KG1 (cell line): ENCODE data around the gene ERP44.
"Not testable (repeated sequence)": the region's sequence is repeated elsewhere in the genome, so short reads cannot be mapped to it uniquely, and the experiment has no call there.

Source experiments
- DNase-seq: peaks from one replicate; lab custom pipeline; 2025; lab: John Stamatoyannopoulos, UW

ERP44 gene

DNA sequence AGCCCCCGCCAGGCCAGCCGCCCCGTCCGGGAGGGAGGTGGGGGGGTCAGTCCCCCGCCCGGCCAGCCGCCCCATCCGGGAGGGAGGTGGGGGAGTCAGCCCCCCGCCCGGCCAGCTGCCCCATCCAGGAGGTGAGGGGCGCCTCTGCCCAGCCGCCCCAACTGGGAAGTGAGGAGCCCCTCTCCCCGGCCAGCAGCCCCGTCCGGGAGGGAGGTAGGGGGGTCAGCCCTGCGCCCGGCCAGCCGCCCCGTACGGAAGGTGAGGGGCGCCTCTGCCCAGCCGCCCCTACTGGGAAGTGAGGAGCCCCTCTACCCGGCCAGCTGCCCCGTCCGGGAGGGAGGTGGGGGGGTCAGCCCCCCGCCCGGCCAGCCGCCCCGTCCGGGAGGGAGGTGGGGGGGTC is 30.8 kb downstream of the ERP44 start:
- DNase-seq, result not testable (repeated sequence)

DNA sequence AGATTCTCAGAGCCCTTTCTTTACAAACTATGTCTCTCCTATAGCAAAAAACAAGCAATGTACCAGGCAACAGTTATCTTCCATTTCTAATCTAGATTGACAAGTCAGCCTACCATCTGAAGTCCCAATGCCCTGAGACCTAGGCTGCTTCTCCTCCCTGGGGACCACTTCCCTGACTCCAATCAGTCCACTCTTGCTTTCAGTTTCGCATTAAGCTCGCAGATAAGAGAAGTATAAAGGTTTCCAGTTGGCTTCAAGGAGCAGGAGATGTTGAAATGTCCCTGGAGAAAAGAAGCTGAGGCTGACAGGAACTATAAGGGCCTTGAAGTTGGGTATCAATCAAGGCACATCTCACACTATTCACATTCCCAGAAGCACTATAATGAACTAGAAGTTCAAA is 32.3 kb downstream of the ERP44 start:
- no peak for DNase-seq

DNA sequence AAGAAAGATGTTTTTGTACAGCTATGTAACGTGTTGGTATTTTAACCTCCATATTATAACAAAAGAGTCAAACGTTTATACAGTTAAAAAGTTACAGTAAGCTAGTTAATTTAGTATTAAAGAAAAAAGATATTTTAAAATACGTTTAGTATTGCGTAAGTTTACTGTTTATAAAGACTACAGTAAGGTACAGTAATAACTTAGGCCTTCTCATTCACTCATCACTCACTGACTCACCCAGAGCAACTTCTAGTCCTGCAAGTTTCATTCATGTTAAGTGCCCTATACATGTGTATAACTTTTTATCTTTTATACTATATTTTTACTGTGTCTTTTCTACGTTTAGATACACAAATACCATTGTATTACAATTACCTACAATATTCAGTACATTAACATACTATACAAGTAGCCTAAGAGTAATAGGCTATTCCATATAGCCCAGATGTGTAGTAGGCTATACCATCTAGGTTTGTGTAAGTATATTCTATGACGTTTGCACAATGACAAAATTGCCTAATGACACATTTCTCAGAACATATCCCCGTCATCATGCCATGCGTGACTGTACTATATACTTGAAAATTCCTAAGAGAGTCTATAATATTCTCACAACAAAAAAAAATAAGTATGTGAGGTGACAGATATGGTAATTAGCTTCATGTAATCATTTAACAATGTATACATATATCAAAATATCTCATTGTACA is 33.8 kb downstream of the ERP44 start:
- DNase-seq, result no peak

DNA sequence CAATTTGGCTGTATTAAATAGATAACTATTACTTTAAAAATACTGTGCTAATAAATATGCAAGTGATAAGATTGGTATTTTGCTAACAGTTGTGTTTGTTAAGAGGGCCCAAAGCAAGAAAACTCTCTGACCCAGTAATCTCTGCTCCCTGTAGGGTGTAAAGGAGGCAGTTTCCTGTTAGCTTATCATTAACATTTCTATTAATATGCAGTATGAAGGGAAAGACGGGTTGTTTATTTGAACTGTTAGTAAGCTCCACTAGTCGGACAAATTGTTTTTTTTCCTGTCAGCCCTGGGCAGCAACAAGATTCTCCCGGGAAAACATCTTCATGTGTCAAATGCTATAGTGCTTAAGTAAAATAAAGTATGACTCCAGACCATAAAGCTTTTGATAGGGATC is 35.6 kb downstream of the ERP44 start:
- no peak for DNase-seq

DNA sequence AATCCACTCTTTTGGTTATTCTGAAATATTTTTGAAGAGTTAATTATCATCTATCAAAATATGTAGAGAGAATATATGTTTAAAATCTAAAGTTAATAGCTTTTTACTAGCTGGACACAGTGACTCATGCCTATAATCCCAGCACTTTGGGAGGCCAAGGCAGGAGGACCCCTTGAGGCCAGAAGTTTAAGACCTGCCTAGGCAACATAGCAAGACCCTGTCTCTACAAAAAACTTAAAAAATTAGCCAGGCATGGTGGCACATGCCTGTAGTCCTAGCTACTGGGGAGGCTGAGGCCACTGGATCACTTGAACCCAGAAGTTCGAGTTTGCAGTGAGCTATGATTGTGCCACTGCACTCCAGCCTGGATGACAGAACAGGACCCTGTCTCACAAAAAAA is 36.1 kb downstream of the ERP44 start:
- not testable (repeated sequence) for DNase-seq

DNA sequence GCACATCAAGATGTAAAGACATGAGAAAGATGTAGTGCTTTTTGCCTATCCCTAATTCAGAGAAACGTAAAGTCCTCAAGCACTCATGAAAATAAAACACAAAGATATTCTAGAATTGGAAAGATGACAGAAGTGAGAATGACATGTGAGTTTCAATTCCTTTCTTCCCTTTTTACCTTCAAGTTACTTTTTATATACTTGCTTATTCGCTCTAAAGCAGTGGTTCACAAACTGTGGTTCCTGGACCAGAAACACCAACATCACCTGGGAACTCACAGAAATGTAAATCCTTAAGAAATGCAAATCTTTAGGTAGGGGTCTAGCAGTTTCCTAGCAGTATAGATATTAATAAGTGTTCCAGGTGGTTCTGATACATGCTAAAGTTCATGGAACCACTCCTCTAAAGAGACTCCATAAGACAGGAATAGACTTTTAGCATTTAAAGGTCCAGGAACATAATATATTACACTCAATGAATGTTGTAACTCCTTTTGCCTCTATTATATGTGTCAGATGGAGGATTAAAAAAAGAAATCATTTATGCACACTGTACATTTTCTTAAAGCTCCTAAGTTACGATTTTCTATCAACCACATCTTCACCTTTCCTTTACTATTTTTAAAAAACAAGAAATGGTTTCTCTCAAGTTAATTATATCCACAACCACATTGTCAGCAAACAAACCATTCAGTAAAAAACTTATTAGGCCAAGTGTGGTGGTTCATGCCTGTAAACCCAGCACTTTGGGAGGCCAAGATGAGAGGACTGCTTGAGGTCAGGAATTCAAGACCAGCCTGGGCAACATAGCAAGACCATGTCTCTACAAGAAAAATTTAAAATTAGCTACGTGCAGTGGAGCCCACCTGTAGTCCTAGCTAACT is 39.9 kb downstream of the ERP44 start:
- DNase-seq, result no peak

DNA sequence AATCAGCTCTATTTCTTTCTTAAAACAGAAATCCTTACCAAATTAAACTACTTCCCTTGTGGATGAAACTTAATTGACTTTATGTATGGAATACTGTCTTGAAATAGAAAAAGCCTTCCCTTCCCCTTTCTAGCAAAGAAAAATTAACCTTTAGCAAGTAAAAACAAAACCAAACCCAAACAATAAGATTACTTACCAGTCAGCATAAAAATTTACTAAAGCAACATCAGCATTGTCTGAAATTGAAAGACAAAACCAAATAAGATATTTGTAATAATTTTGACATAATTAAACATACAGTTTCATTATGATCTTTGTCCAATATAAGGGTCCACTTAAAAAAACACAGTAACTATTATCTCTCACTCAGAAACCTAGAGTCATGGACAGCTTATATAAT is 41.2 kb downstream of the ERP44 start:
- no peak for DNase-seq

DNA sequence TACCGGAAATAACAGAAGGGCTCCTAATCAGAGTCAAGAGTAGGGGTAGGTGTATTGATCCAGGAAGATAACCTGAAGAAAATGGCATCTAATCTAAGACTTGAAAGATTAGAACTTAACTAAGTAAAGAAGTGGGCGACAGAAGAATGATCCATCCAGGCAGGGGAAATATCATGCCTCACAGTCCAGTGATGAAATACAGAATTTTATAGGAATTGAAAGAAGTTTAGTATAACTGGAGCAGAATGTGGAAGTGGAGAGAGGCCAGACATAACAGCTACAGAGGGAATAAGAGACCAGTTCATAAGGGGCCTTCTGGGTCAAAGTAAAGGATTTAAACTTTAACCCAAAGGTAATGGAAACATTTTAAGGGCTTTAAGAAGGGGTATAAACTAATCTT is 42.2 kb downstream of the ERP44 start:
- no peak for DNase-seq

DNA sequence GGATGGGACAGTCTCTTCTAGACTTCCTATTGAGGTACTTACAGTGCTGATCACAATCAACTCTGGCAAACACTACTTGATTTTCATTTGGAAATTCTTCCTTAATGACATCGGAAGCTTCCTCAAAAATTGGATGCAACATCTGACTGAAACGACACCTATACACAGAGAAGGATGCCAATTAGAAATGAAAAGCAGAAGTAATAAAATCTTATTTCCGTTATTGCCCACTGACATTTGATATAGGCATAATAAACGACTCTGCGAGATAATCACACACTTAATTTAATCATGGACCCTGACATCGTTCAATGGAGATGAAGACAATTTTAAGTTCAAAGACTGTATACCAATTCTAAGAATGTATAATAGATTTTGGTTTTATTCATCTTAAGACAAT is 46.4 kb downstream of the ERP44 start:
- DNase-seq, result no peak

DNA sequence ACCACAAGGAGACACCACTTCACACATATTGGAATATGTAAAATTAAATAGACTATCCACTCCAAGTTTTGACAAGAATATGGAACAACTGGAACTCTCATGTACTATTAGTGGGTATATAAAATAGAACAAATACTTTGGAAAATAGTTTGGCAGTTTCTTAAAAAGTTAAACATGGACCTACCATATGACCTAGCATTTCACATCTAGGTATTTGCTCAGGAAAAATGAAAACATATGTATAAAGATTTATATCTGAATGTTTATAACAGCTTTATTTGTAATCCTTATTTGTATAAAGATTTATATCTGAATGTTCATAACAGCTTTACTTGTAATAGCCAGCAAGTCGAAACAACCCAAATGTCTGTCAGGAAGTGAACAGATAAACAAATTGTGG is 49.2 kb downstream of the ERP44 start:
- no peak for DNase-seq

DNA sequence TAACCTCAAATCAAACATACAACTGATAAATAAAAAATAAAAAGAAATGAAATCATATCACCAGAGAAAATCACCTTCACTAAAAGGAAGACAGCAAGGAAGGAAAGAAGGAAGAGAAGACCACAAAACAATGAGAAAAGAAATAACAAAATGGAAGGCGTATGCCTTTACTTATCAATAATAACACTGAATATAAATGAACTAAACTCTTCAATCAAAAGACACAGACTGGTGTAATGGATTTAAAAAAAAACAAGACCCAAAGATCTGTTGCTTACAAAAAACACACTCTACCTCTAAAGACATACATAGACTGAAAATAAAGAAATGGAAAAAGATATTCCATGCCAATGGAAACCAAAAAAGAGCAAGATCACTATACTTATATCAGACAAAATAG is 60.3 kb downstream of the ERP44 start:
- DNase-seq, result no peak

DNA sequence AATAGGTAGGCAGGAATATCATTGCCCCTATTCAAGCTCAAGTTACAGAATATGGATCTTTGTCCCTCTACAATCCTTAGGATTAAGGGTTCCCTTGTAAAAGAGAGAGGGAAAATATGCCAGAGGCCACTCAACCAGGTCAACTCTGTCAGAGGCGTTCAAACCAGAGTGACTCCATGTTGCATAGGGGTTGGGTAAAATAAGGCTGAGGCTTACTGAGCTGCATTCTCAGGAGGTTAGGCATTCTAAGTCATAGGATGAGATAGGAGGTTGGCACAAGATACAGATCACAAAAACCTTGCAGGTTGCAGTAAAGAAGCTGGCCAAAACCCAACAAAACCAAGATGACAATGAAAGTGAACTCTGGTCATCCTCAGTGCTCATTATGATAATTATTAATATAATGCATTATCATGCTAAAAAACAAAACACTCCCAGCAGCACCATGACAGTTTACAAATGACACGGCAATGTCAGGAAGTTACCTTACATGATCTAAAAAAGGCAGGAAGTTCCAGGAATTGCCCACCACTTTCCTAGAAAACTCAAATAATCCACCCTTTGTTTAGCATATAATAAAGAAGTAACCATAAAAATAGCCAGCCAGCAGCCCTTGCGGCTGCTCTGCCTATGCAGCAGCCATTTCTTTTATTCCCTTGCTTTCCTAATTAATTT is 64.8 kb downstream of the ERP44 start:
- DNase-seq, result no peak

DNA sequence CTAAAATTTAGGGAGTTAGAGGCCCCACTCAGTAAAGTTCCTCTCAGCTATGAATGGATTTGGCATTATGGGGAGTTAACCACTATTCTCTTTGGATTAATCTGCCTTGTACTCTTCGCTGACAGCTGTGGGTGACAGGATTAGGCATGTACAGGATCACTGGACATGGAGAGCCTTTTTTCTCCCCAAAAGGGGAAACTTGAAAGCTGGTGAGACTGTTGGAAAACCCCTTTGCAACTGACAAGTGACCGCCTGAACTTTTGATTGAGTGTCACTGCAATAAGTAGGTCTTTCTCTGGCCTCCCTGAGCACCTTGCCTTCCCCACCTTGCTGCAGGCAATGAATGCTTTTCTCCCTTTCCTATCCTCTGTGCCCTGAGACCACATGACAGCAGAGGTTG is 68.3 kb downstream of the ERP44 start:
- no peak for DNase-seq

DNA sequence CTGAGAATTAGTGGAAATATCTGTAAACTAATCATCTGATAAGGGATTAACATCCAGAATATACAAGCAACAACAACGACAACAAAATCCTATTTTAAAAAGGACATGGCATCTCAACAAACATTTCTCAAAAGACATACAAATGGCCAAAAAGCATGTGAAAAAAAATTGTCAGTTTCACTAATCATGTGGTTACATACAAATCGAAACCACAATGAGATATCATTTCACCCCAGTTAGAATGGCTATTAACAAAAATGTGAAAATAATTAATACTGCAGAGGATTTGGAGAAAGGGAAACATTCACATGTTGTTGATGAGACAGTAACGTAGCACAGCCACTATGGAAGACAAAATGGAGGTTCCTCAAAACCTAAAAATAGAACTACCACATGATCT is 69.5 kb downstream of the ERP44 start:
- DNase-seq, result no peak

DNA sequence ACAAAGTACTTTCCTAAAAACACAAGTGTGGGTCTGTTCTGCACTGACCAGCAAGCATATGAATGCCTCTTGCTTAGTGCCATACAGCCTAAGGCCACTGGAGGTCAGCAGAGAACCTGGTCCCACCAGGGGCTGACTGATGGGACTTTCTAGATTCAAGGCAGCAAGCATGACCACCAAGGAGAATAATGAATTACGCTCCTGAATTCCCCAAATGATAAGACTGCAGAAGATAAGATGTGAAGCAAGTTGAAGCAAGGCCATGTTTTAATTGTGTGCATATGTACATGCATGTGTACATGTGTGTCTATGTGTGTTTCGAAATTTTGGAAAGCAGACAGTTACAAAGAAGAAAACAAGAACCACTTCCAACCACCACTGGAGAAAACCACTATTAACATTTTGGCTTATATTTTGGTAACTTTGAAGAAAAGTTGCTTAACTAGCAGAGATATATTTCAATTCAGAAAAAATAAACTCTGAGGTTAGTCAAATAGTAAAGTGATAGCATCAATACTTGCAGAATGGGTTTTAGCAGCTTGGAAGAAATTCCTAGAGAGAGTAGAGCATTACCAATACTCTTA is 70.5 kb downstream of the ERP44 start:
- peak; percentile 17 for DNase-seq

DNA sequence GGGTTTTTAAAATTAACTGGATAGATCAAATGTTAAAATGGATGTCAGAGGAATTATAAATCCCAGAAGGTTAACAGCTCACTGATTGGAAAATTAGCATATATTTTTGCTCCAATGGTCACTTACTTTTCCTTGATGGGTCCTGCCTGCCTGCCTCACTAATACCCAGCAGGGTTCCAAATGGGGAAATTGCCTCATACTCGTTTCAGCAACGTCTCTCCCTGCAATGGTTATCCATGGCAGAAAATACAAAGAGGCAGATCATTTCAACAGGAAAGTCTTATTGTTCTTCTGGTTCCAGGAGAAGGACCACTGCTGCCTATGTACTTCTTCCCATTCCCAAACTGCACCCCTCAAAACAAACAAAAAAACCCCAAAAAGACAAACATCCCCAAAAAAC is 71.3 kb downstream of the ERP44 start:
- no peak for DNase-seq

DNA sequence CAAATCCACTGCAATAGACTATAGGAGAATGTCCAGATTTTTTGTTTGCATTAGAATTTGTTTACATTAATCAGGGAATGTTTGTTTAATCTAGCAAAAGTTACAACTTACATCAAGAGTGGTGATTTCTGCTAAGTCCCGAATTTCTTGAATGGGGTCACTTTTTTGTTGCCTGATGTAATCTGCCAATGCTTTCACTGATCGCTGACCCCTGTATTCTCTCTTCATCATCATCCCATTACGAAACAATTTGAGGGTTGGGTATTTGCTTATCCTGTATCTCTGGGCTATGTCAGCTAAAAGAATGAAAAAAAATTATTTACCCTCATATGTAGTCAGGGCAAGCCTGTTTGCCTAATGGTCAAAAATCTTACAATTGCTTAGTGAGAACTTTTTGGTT is 76.9 kb downstream of the ERP44 start:
- DNase-seq, result no peak

DNA sequence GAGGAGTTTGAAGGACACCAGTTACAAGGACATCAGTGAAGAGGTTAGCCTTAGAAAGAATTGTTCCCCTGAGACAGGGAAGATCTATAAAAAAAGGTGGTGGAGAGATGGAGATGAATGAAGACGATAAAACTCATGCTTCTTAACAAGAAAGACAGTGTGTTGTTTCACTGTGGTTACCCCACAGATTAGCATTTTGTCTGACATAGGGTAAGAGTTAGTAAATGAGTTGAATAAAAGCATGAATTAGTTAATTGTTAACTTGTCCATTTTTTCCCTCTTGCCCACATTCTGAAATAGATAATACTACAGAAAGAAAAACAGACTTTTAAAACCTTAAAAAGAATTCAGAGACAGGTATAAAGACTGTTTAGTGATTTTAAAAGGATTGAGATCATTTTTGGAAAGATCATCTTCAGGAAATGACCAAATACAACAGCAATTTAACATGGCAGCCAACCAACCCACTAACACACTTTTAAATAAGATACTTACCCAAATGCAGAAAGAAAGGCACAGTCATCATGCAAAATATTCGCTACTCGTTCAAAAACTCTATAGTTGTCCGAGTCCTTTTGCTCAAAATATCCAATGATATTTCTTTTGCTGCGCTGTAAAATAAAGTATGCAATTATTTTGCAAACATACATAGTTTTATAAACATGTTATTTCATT is 78.5 kb downstream of the ERP44 start:
- DNase-seq, result no peak

DNA sequence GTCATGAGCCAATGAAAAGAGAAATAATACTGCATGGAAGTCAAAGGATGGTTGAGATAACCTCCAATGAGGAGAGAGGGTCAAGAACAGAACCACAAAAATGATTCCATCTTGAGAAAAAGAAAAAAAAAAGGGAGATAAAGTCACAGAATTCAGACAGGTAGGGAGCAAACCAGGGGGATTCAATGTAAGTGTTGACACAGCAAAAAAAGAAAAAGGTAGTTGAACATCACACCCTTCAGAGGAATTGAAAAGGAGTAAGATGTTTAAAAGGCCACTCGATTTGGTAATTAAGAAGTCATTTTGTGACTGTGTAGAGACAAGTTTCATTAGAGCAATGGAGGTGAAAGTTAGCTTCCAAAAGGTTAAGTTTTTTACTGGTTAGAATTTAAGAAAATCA is 79.3 kb downstream of the ERP44 start:
- DNase-seq, result no peak

DNA sequence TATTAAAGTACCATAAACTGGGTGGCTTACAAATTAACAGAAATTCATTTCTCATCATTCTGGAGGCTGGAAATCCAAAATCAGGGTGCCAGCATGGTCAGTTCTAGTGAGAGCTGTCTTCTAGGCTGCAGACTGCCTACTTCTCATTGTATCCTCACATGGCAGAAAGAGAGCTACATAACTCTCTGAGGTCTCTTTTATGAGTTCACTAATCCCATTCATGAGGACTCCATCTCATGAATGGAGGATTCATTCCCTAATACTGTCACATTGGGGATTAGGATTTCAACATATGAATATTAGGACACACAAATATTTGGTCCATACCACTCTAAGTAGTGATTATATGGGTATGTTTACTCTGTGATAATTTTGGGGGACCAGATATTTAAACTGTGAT is 84.0 kb downstream of the ERP44 start:
- no peak for DNase-seq

DNA sequence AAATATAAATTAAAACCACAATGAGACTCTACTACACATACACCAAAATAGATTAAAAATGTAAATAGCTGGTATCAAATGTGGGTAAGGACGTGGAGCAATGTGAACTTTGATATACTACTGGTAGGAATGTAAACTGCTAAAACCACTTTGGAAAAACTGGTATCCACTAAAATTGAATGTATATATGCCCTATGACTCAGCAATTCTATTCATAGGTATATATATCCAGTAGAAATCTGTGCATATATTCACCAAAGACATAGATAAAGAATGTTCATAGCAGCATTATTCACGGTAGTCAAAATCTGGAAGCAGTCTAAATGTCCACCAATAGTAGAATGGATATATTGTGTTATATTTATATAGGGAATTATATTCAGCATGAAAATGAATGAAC is 85.2 kb downstream of the ERP44 start:
- DNase-seq, result no peak

DNA sequence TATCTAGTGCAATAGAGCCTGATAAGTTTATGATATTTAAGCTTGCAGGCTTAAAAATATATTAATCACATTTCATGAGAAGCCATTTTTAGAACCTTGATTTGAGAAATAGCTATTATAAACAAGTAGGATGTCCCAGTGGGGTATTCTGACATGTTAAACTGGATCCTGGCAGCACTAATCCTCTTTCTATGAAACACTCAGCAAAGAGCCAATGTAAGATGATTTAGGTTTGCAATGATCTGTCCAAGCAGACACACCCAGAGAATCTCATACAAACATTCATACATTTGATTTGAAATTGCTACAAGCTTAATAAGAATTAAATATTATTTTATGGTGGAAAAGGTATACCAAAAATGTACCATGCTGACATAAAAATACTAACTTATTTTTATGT is 86.5 kb downstream of the ERP44 start:
- no peak for DNase-seq
